ENCODE data around the gene SEMA5B. TPM values are rescaled to one million over a fixed set of nuclear protein-coding genes. Genes with fewer than 3 reads are reported as not detected.

The SEMA5B gene
- total and polyA plus RNA-seq, 4 donors = 0.20 to 1.1 (median 0.23) TPM

DNA sequence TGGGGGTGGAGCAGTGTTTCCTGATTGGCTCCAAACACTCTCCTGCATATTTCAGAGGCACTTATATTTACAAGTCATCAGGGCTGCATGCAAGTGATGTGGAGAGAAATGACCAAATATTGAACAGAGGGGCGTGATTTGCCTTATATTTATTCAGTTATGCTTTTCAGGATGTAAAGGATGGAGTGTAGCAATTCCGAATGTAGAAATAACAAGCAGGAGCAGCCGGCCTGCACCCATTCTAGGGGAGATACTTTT lies 19.4 kb upstream of the SEMA5B start:
- TF ChIP-seq HNF4A (conservative IDR thresholded peaks at IDR 0.05) (no peak), HNF4G (IDR thresholded peaks at IDR 0.05) (no peak), FOXA1 (IDR thresholded peaks at IDR 0.05) (no peak), NR2F2 (IDR thresholded peaks at IDR 0.05) (no peak), FOXA2 (IDR thresholded peaks at IDR 0.05) (no peak), TAF1 (conservative IDR thresholded peaks at IDR 0.05) (no peak), SP1 (IDR thresholded peaks at IDR 0.05) (no peak), JUND (IDR thresholded peaks at IDR 0.05) (no peak), EGR1 (IDR thresholded peaks at IDR 0.05; ENCODE audit: low read depth in 2 of 2) (no peak), RXRA (IDR thresholded peaks at IDR 0.05) (no peak), GABPA (IDR thresholded peaks at IDR 0.05 in 1 of 2, conservative IDR thresholded peaks at IDR 0.05 in 1 of 2) (no peak), YY1 (IDR thresholded peaks at IDR 0.05) (no peak), RAD21 (IDR thresholded peaks at IDR 0.05) (no peak)
- TF ChIP-seq, protein P1, sequence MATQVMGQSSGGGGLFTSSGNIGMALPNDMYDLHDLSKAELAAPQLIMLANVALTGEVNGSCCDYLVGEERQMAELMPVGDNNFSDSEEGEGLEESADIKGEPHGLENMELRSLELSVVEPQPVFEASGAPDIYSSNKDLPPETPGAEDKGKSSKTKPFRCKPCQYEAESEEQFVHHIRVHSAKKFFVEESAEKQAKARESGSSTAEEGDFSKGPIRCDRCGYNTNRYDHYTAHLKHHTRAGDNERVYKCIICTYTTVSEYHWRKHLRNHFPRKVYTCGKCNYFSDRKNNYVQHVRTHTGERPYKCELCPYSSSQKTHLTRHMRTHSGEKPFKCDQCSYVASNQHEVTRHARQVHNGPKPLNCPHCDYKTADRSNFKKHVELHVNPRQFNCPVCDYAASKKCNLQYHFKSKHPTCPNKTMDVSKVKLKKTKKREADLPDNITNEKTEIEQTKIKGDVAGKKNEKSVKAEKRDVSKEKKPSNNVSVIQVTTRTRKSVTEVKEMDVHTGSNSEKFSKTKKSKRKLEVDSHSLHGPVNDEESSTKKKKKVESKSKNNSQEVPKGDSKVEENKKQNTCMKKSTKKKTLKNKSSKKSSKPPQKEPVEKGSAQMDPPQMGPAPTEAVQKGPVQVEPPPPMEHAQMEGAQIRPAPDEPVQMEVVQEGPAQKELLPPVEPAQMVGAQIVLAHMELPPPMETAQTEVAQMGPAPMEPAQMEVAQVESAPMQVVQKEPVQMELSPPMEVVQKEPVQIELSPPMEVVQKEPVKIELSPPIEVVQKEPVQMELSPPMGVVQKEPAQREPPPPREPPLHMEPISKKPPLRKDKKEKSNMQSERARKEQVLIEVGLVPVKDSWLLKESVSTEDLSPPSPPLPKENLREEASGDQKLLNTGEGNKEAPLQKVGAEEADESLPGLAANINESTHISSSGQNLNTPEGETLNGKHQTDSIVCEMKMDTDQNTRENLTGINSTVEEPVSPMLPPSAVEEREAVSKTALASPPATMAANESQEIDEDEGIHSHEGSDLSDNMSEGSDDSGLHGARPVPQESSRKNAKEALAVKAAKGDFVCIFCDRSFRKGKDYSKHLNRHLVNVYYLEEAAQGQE (IDR thresholded peaks at IDR 0.05) = no peak
- TF ChIP-seq, protein P2, sequence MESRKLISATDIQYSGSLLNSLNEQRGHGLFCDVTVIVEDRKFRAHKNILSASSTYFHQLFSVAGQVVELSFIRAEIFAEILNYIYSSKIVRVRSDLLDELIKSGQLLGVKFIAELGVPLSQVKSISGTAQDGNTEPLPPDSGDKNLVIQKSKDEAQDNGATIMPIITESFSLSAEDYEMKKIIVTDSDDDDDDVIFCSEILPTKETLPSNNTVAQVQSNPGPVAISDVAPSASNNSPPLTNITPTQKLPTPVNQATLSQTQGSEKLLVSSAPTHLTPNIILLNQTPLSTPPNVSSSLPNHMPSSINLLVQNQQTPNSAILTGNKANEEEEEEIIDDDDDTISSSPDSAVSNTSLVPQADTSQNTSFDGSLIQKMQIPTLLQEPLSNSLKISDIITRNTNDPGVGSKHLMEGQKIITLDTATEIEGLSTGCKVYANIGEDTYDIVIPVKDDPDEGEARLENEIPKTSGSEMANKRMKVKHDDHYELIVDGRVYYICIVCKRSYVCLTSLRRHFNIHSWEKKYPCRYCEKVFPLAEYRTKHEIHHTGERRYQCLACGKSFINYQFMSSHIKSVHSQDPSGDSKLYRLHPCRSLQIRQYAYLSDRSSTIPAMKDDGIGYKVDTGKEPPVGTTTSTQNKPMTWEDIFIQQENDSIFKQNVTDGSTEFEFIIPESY (IDR thresholded peaks at IDR 0.05) = no peak
- TF ChIP-seq, protein P3, sequence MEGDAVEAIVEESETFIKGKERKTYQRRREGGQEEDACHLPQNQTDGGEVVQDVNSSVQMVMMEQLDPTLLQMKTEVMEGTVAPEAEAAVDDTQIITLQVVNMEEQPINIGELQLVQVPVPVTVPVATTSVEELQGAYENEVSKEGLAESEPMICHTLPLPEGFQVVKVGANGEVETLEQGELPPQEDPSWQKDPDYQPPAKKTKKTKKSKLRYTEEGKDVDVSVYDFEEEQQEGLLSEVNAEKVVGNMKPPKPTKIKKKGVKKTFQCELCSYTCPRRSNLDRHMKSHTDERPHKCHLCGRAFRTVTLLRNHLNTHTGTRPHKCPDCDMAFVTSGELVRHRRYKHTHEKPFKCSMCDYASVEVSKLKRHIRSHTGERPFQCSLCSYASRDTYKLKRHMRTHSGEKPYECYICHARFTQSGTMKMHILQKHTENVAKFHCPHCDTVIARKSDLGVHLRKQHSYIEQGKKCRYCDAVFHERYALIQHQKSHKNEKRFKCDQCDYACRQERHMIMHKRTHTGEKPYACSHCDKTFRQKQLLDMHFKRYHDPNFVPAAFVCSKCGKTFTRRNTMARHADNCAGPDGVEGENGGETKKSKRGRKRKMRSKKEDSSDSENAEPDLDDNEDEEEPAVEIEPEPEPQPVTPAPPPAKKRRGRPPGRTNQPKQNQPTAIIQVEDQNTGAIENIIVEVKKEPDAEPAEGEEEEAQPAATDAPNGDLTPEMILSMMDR (IDR thresholded peaks at IDR 0.05; ENCODE audit: low read depth, low read length, missing input control) = no peak
- TF ChIP-seq, protein P4, sequence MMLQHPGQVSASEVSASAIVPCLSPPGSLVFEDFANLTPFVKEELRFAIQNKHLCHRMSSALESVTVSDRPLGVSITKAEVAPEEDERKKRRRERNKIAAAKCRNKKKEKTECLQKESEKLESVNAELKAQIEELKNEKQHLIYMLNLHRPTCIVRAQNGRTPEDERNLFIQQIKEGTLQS (IDR thresholded peaks at IDR 0.05) = no peak
- TF ChIP-seq, protein P5, sequence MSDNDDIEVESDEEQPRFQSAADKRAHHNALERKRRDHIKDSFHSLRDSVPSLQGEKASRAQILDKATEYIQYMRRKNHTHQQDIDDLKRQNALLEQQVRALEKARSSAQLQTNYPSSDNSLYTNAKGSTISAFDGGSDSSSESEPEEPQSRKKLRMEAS (IDR thresholded peaks at IDR 0.05) = no peak
- DNase-seq (ENCODE audit: low spot score) = no peak
- Histone ChIP-seq H3K27me3 (ENCODE audit: control insufficient read depth in 4 of 4, insufficient read depth in 4 of 4, low read length in 3 of 4) (no peaks in the 10 kb centered on the region), H3K4me1 (ENCODE audit: control insufficient read depth in 4 of 4, insufficient read depth in 4 of 4, low read length in 3 of 4) (peaks cover 7 to 18% (median 15%) of the 10 kb centered on the region in 4 donors), H3K9ac (ENCODE audit: low read depth in 1 of 2, low read length in 2 of 2) (no peak overlapping the region), H3K9me3 (ENCODE audit: control insufficient read depth in 4 of 4, low read length in 3 of 4) (no peaks in the 10 kb centered on the region), H3K36me3 (ENCODE audit: control insufficient read depth in 4 of 4, insufficient read depth in 3 of 4, low read depth in 1 of 4, low read length in 3 of 4) (no peaks in the 10 kb centered on the region), H3K27ac (ENCODE audit: low read depth in 1 of 2, low read length in 2 of 2) (no peak overlapping the region), H3K4me3 (ENCODE audit: low read depth in 1 of 3, low read length in 3 of 3) (no peak overlapping the region)
- 89% methylated on average over 3 of the region's 3 CpGs for WGBS

Measured in liver (tissue), 9 donors.